Cardiac septum (tissue), 1 donor: ENCODE results near the gene EPHA5. TPM values are rescaled to one million over a fixed set of nuclear protein-coding genes. Genes with fewer than 3 reads are reported as not detected.

ENCODE experiments used
- DNase-seq: peaks from one replicate; pipeline ENCODE4 v3.0.0-alpha.2; 2020; ENCODE audit warnings: low spot score
- intact Hi-C: fragments of 100-400 bp; cut with DNase I; formaldehyde crosslinking; loops from one replicate; pipeline ENCODE4 v1.14.0; 2022
- total RNA-seq: library from RNA; stranded (reverse); fragmentation: NEBNext Ultra II Directional; extraction: Animal tissue kit (Norgen Biotek cat#: 25700); gene quantifications from one replicate; pipeline ENCODE4 v1.2.1, GENCODE V29; 2021
- donor health status: DM: no; HTN: no; CAD: no.

The EPHA5 gene
- total RNA-seq, 1 donor from 2014 or later, result 0.22 TPM

DNA sequence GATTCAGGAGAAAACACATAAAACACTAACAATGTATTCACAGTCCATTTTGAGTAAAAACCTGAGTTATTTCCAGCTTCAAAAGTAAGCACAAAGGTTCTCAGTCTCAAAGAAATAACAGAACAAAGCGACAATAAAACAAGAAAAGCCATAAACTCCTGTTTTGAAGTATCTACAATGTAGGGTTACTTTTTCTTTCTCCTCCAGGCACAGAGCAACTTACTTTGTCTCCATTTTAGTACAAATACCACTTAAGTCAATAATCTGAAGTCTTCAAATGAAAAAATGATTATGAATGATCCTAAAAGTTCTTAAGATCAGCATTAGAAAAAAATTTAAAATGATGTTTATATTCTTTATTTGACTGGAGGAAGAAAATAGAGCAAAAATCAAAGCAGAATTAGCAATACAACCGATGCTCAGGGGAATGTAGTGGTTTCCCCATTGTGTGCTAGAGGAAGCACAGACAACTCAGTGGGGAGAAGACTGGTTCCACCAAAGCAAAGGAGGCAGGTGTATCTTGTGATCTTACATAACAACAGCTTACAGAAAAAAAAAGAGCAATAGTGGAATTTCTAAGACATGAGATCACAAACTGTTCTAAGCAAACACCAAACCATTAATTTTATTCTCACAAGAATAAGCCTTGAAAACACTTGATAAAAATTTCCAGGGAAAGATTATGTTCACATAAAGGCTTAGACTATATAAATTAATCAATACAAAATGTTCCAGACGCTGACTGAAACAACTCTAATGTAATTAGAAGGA, 35.1 kb downstream of the EPHA5 start:
- intact Hi-C loops, result no loop called here
- DNase-seq, result no peak

DNA sequence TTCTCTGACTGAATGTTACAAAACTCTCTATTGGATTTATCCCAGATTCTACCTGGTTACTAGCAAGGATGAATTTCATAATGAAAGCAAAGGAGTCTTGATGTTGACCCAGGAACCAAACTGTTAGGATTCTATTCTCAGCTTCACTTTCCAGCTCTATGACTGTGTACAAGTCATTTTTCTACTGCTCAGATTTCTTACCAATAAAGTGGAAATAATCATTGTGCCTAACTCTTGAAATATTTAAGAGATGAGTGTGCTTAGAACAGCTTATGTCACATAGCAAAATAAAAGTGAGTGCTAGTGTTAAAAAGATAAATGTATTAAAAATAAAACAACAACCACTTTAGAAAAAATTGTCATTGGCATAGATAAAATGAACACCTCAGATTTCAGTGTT, 45.6 kb downstream of the EPHA5 start:
- intact Hi-C loops, result no loop called here
- no peak for DNase-seq

DNA sequence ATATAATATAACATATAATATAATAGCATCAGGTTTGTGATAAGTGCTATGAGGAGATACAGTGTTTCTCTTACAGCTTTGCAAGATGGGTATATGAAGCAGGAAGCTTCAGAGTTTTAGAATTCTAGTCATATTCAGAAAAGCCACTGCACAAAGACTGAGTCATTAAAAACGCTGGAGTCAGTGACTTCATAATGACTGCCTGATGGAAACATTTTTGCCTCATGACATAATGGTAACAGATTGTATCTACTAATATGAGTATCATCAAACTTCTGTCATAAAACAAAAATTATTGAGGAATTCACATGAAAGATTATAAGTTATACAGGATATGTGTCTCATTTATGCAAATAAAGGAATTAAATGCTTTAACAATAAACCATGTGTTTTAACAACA, 46.8 kb downstream of the EPHA5 start:
- intact Hi-C loops, result no loop called here
- no peak for DNase-seq

DNA sequence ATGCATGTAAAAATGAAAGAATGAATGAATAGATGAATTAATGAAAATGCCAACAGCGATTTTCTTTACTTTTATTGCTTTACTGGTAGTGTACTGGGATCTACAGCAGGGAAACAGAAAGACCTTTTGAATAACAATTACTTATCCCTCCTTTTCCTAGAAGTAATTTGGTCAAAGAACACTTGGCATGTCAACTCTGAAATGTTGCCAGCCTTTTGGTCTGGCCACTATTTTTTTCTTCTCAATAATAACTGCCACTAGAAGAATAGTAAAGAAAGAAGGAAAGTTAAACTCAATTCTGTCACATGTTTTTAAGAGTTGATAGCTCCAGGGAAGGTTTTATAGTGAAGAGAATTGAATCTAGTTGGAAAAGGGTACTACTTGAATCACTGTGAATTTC, 52.9 kb downstream of the EPHA5 start:
- intact Hi-C loops, result no loop called here
- no peak for DNase-seq

DNA sequence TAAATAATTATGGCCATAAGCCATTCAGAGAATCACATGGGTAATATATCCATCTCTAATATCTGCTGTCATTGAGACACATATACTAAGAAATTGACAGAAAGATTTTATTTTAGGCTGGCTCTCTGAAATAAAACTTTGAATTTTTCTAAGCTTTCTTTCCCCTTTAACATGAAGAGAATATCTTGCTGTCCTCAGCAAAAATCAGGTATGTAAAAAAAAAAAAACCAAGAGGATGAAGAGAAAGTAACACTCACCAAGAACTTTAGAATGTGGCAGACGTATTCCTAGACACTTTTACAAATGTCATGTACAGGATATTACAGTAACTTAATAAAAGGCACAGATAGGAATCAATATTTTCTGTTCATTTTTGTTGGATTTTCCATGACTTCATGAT, 65.8 kb downstream of the EPHA5 start:
- DNase-seq, result no peak
- intact Hi-C loops, result no loop called here

DNA sequence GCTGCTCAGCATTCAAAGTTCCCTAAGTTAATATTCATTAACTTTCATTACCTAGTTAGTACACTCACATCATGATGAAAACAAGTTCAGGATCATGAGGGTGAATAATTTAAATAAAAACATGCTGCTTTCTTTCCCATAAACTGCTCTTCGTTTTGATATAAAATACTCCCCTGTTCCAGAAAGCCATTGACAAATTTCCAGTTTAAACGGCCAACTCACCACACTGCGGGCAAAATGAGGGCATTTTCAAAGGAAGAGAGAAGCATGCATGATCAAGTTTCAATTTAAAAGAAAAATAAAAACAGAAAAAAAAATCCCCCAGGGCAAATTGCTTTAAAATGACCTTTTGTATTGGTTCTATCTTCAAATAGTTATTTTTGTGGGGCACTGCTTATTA, 69.6 kb downstream of the EPHA5 start:
- intact Hi-C loops, result no loop called here
- no peak for DNase-seq

DNA sequence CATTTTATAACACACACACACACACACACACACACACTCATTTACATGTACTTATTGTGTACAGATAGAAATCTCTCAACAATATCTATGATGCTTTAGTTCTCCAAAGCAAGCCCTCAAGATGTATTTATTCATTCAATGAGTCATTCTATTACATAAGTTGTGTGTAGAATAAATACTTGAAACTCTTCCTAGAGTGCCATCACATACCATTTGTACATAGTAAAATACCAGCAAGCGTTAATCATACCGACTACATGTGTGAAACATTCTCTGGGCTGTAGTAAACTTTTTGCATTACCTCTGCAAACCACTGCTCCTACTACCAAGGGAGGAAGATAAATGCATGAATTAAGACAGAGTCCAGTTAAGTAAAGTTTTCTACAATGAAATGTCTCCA, 70.9 kb downstream of the EPHA5 start:
- no peak for DNase-seq
- intact Hi-C loops, result no loop called here

DNA sequence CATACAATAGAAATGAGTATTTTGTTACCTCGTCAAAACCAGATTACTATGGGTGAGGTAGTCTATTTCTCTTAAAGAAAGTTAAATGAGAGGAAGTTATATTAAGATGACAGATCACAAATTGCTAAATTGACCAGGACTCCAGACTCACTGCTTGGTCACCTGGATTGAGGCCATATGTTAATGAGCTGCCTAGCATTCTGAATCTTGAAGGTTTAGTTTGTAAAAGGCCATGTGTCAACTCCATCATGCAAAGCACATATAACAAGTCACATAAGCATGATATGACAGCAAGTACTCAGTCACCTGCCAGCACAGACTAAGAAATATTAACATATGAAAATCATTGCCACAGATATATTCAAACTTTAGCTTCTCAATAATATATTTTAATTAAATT, 72.6 kb downstream of the EPHA5 start:
- intact Hi-C loops, result no loop called here
- no peak for DNase-seq

DNA sequence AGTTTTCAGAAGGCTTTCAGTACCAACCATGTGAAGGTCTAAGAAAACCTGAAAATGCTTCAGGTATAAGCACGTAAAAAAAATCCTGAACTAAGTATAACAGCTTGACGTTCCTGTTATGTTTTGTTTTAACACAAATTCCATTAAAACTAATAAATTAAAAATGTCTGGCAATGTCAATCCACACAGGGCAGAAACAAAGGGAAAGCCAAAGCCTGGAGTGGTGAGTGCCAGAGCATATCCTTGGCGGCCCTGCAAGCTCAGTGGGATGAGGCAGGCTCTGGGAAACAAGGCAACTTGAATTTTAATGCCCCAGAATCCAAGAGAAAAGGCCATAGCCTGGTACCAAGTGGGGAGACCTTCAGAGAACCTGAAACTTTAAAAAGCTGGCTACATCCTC, 78.2 kb downstream of the EPHA5 start:
- no peak for DNase-seq
- intact Hi-C loops, result no loop called here

DNA sequence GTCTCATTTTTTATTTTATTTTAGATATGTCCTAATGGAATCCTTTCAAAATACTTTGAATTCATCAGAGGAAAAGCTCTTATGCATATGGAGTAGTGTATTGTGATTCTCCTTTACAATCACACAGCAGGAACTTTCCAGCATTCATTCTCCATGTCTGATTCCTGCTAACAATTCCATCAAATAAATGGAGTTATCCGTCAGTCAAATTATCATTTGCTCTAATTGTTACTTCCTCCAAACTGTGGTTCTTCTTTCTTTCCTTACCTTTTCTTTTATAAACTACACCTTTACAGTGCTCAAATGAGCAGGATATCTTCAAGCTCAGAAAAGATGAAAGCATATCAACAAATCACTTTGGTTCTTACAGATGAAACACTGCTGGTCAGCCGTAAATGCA, 80.4 kb downstream of the EPHA5 start:
- no peak for DNase-seq
- intact Hi-C loops, result no loop called here

DNA sequence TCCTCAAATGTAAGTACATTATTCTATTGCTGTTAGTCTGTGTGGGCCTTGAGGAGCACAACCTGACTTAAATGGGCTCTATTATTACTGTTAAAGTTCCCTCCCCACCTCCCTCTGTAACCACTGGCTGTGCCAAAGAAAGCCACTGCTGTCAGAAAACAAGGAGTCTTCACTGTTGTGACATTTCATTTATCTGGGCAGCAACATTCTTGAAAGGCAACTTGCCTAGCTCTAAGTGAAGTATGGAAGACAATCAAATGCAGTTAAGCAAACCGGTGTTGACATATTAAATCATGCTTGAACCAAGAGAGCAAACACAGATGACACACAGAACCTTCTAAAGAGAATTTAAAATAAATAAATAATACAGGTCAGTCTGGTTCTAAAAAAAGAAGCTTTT, 81.0 kb downstream of the EPHA5 start:
- intact Hi-C loops, result no loop called here
- DNase-seq, result no peak

DNA sequence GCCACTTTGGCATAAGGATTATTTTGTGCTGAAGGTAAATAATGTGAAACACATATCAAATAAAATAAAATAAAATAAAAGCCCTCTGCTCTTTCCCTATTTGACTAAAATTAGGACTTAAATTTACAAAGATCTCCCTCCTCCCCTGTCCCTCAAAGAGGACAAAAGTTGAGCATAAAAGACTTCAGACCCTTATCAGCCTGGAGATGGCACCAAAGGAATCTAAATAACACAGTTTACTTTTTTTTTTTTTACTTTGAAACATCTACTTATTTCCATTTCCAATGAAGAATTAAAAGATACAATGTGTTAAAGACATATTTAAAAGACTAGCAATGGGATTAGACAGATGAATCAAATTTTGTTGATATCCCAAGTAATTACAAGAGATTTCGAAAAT, 89.7 kb downstream of the EPHA5 start:
- no peak for DNase-seq
- intact Hi-C loops, result no loop called here

DNA sequence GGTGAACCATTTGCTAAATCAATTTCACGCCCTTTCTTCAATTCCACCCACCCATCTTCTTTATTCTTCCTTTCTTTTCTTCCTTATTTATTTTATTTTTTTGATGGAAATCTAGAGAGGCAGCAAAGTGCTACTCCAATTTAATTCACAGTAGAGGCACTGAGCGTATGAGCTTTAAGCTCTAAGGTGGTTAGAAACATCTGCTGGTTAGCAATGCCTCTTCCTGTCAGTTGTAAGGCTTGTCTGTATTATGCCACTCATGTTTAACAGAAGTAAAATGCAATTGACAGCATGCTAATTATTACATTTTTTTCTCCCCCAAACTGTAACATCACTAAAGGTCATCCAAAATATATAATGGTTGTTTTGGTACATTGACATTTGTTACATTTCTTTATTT, 103.8 kb downstream of the EPHA5 start:
- DNase-seq, result no peak
- intact Hi-C loops, result no loop called here

DNA sequence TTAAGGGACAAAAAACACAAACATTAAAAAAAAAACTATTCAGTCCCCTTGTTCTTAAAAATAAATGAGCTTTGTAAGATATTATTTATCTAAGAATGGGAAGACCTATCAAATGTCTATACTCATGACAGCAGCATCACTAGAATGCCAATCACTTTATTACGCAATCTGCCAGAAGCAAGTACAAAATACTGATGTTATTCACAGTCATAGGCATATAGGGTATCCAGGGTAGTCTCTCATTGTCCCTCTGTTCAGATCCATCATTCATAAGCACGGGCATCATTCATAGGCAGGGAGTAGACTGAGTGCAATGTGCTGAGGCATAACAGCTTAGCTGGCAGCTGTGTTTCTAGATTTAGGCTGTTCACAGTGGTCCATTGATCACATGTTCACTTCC, 109.1 kb downstream of the EPHA5 start:
- DNase-seq, result no peak
- intact Hi-C loops, result no loop called here

DNA sequence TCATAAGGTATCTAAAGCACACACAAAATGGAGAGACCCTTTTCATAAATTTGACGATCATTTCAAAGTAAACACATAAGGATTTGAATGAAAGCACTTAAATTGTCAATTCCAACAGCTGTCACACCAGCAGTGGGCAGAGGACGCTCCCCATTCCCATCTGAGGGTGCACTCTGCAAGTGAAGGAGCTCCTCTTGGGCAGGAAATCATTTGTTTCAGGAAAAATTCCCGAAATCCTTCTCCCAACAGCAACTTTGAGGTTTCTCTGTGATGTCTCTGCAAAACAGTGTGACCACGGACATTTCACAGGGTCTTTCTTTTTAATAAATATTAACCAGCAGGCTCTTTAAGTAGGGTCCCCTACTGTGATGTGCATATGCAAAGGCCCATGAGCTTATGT, 111.0 kb downstream of the EPHA5 start:
- no peak for DNase-seq
- intact Hi-C loops, result no loop called here

DNA sequence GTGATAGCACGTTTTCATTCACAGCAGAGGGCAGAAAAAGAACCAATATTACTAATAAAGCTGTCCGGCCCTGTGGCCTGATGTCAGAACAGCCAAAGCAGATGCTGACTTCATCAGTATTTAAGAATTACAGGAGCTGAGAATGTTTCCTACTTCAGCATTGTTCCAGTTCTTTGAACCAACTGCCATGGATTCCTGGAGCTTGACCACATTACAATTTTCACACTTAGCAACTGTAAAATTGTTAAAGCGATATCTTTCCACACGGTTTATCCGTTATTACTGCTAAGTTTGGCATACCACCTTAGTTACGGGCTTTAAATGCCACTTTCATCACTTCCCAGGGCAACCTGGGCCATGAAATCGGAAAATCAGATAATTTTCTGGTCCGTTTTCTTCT, 118.2 kb downstream of the EPHA5 start:
- intact Hi-C loops, result no loop called here
- no peak for DNase-seq

DNA sequence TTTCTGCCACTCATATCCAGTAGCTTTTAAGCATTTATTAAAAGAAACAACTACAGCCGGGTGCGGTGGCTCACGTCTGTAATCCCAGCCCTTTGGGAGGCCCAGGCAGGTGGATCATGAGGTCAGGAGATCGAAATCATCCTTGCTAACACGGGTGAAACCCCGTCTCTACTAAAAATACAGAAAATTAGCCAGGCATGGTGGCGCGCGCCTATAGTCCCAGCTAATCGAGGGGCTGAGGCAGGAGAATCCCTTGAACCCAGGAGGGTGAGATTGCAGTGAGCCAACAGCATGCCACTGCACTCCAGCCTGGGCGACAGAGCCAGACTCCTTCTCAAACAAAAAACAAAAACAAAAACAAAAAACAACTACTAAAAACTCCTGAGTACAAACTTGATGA, 119.8 kb downstream of the EPHA5 start:
- DNase-seq, result no peak
- intact Hi-C loops, result no loop called here

DNA sequence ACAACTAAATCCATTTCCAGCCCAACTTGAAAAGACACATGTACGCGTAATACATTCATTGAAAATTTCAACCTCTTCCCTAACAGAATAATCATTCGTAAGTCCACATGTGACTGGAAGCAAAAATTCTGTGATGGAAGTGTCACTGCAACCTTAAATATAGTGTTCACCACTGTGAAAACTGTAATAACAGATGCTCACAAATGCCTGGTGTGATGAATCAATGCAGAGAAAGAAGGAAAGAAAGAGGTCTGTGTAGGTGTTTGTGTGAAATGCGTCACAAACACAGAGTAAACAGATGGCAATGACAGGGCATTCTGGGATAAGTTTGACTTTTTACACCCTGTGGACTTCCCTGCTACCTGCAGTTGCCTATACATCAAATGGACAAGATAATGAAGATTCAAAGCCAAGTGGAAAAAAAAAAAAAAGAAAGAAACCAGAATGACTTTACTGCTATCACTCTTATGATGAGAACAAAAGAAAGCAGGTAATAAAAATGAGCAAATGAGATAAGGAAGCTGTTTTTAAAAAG, 123.3 kb downstream of the EPHA5 start:
- DNase-seq, result no peak
- intact Hi-C loops, result no loop called here

DNA sequence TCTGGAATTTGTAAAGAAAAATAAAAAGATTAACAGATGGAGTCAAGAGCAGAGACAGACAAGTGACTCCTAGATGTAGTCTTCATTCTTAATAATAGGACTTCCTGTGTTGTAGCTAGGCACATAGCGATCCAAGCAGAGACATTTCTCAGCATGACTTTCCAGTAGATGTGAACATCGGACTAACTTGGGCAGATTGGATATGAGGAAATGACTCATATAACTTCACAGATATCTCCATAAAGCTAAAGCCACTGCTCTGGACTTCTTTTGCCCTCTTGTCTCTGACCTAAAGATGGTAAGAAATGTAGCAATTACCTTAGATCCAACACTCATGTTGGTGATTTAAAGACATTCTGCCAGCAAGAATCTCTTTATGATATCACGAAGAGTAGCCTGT, 131.7 kb downstream of the EPHA5 start:
- DNase-seq, result no peak
- intact Hi-C loops, result no loop called here

DNA sequence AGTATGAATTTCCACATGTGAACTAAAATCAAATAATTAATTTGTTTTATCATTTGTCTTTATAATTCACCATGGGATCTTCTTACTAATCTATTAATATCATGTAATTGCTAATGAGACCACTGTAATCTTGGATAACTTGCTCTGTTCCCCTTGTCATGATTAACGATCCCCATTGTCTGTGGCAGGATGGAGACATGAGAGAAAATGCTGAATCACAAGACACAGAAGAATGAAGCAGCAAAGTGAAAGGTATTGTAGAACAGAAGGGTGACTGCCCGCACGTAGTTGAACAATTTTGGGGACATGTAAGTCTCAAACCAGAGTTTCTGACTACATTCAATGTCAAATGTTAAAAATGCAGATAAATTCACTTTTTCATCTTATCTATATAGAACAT, 135.2 kb downstream of the EPHA5 start:
- no peak for DNase-seq
- intact Hi-C loops, result no loop called here

DNA sequence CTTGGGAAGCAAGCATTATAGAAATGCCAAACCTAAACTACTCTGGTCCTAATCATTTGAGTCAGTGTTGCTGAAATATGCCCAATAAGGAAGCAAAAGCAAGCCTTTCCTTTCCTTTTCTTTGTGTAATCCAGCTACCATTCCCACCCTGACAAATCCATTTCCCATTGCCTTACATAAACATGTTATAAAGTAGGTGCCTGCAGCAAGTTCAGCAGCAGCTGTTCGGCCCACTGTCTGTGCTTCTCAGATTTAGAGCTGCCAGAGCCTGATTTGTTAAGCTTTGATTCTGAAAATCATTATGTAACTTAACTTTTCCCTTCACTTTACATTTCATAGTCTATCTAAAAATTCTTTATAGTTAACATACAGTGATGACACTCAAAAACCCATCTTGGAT, 148.6 kb downstream of the EPHA5 start:
- DNase-seq, result no peak
- intact Hi-C loops, result no loop called here

DNA sequence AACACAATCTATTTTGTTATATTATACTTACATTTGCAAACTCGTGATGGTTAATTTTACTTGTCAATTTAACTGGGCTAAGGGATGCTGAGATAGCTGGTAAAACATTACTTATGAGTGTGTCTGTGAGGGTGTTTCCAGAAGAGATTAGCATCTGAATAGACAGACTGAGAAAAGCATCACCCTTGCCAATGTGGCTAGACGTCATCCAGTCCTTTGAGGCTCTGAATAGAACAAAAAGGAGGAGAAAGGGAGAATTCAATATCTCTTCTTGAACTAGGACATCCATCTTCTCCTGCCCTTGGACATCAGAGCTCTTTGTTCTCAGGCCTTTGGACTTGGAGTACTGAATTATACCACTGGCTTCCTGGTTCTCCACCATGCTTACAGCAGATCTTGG, 154.6 kb downstream of the EPHA5 start:
- intact Hi-C loops, result no loop called here
- no peak for DNase-seq
